GM20000 (cell line): ENCODE measurements around the gene LRP3.
A peak's percentile ranks its signal among the peaks of the same experiment; 100 is the strongest.
"Not testable (repeated sequence)": the region's sequence is repeated elsewhere in the genome, so short reads cannot be mapped to it uniquely, and the experiment has no call there.

Source experiments
- DNase-seq: peaks from one replicate; pipeline ENCODE4 v3.0.0; 2012; ENCODE audit warnings: low spot score
- TF ChIP-seq, protein P1 (sequence below): IDR thresholded peaks from 2 replicates; pipeline ENCODE4 v1.5.1; 2012; ENCODE audit warnings: mild to moderate bottlenecking, control low read depth; ENCODE audit errors: extremely low read depth, missing control alignments

The LRP3 gene

DNA sequence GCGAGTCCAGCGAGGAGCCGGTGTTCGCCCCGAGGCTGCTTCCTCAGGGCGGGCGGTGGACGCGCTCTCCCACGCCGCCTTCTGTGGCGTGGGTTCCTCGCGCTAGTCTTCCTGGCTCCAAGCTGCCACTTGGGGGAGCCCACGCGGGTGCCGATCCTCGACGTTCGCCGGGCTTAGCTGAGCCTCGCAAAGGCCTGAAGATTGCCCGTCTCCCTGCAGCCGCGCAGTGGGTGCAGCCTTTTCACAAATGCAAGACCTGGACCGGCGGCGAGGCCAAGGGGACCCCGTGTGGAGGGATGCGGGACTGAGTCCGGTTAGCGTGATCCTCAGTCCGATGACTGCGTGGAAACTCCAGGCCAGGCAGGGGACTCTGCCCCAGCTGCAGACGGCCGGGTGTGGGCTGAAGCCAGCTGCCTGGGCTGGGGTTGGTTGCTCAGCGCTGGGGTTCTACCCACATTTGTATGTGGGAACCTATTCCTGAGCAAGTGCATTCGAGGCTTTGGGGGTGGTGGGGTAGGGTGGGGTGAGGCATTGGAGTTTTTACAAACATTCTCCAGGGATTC is 16.6 kb upstream of the LRP3 start:
- peak; percentile 55 for DNase-seq
- TF ChIP-seq, protein P1, sequence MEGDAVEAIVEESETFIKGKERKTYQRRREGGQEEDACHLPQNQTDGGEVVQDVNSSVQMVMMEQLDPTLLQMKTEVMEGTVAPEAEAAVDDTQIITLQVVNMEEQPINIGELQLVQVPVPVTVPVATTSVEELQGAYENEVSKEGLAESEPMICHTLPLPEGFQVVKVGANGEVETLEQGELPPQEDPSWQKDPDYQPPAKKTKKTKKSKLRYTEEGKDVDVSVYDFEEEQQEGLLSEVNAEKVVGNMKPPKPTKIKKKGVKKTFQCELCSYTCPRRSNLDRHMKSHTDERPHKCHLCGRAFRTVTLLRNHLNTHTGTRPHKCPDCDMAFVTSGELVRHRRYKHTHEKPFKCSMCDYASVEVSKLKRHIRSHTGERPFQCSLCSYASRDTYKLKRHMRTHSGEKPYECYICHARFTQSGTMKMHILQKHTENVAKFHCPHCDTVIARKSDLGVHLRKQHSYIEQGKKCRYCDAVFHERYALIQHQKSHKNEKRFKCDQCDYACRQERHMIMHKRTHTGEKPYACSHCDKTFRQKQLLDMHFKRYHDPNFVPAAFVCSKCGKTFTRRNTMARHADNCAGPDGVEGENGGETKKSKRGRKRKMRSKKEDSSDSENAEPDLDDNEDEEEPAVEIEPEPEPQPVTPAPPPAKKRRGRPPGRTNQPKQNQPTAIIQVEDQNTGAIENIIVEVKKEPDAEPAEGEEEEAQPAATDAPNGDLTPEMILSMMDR, result peak; percentile 18

DNA sequence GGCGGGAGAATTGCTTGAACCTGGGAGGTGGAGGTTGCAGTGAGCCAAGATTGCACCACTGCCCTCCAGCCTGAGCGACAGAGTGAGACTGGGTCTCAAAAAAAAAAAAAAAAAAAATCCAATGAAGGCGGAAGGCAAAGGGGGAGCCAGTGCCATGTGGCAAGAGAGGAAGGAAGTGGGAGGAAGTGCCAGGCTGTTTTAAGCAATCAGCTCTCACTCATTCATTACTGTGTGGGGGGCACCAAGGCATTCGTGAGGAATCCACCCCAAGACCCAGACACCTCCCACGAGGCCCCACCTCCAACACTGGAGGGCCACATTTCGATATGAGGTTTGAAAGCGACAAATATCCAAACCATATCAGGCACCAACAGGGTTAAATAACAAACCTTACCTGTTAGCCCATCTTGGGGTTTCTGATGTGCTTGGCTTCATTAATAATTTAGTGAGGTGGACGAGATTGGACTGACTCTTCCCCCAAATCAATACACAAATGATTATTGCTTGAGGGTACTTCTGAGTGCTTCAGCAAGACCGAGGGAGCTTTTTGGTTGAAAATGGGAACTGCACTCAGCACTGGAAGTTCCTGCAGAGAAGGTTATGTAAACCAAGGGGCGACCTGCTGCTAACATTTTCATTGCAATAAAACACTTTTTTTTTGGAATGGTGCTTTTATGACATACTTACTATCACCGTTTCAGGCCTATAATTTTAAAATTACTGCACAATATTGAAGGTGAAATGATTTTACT is 7.5 kb upstream of the LRP3 start:
- no peak for DNase-seq
- TF ChIP-seq, protein P1, result no peak

GRCh38 chr19:33187183-33187540 is 7.0 kb upstream of the LRP3 start:
- DNase-seq, result no peak
- TF ChIP-seq, protein P1, result no peak

- TF ChIP-seq, protein P1, result no peak
Observed at GRCh38 chr19:33189453-33189852, 4.7 kb upstream of the LRP3 start.

DNA sequence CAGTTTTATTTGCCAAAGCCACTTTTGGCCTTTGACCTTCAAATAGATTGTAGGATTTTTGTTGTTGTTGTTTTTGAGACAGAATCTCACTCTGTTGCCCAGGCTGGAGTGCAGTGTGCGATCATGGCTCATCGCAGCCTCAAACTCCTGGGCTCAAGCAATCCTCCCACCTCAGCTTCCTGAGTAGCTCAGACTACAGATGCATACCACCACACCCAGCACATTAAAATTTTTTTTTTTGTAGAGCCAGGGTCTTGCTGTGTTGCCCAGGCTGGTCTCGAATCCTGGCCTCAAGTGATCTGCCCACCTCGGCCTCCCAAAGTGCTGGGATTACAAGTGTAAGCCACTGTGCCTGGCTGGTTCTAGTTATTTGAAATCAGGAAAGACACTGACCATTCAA is 3.0 kb upstream of the LRP3 start:
- not testable (repeated sequence) for DNase-seq

More at GRCh38 chr19:33189453-33189852, 4.7 kb upstream of the LRP3 start:
- DNase-seq, result no peak

DNA sequence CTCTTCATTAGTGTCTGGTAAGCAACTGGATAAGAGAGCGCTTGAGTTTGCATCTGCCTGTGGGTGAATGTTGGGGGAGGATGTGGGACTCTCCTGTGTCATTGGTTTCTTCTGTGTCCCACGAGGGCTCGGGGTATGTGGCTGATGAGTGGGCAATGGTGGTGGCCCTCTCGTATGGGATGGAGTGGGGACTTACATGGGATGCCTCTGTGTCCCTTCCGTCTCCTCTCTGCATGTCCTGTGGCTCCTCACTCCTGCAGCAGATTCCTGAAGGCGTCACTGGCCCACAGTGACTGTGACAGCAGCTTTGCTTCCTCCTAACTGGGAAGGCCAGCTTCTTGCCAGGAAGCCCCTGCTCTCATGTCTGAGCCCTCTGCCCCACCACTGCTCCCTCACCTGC is 2.6 kb upstream of the LRP3 start:
- no peak for DNase-seq
- TF ChIP-seq, protein P1, result no peak

DNA sequence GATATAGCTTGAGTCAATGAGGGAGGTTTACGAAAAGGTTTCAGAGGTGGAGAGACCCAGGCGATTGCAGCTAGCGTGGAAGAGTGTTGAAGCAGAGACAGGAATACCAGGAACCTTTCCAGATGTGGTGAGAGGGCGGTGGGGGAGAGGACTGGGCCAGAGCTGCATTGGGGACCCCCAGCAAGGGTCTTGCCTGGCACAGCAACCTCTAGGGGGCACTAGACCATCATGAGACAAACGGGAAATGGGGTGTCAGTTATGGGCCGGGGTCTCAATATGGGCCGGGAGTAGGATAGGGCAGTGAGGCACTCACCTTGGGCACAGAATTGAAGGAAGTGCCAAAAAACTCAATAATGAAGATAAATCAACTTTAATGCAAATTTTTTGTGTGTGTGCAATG is 2.1 kb upstream of the LRP3 start:
- no peak for DNase-seq
- TF ChIP-seq, protein P1, result no peak
